MCF 10A (cell line): ENCODE data around the gene GAN. TPM values are rescaled to one million over a fixed set of nuclear protein-coding genes. Genes with fewer than 3 reads are reported as not detected.

Experiments
- BruUV-seq: library from RNA; stranded (reverse); fragments of 400-500 nt; replicated peaks from 2 replicates; lab custom pipeline; 2021; lab: Mats Ljungman, UMichigan
- CTCF ChIA-PET: fragments of 300-600 bp; sonication (Branson Sonifier 250); formaldehyde crosslinking; extraction: SDS; loops from one replicate; lab custom pipeline; 2021; ENCODE audit warnings: antibody characterized with exemption, inconsistent platforms; lab: Yijun Ruan, JAX
- POLR2A ChIA-PET: fragments of 300-600, 350-650 bp; sonication (Branson Sonifier 250); formaldehyde crosslinking; extraction: SDS; loops from one replicate; lab custom pipeline; 2020; ENCODE audit warnings: antibody characterized with exemption, inconsistent platforms; lab: Yijun Ruan, JAX
- DNase-seq: peaks from one replicate; pipeline ENCODE4 v3.0.0-alpha.2; 2018; ENCODE audit not compliant: unreplicated experiment
- H3K27ac Mint-ChIP-seq: one replicate; pipeline ENCODE4 v1.8.0; 2022; ENCODE audit warnings: mild to moderate bottlenecking, low read depth, mixed read lengths; ENCODE audit not compliant: unreplicated experiment
- H3K27me3 Mint-ChIP-seq: one replicate; pipeline ENCODE4 v1.8.0; 2022; ENCODE audit warnings: mixed read lengths; ENCODE audit not compliant: insufficient read depth, unreplicated experiment
- H3K36me3 Mint-ChIP-seq: one replicate; pipeline ENCODE4 v1.8.0; 2022; ENCODE audit warnings: mild to moderate bottlenecking, moderate library complexity, mixed read lengths; ENCODE audit not compliant: insufficient read depth, unreplicated experiment
- H3K4me1 Mint-ChIP-seq: one replicate; pipeline ENCODE4 v1.8.0; 2022; ENCODE audit warnings: mixed read lengths; ENCODE audit not compliant: insufficient read depth, unreplicated experiment
- H3K4me3 Mint-ChIP-seq: one replicate; pipeline ENCODE4 v1.8.0; 2022; ENCODE audit warnings: mild to moderate bottlenecking, moderate library complexity, mixed read lengths; ENCODE audit not compliant: unreplicated experiment
- H3K9me3 Mint-ChIP-seq: one replicate; pipeline ENCODE4 v1.8.0; 2022; ENCODE audit warnings: mixed read lengths; ENCODE audit not compliant: unreplicated experiment
- CTCF ChIP-seq: fragments of 200-600 bp; IDR thresholded peaks from one replicate; pipeline ENCODE4 v1.8.0; 2022; ENCODE audit warnings: antibody characterized with exemption, mild to moderate bottlenecking; ENCODE audit not compliant: unreplicated experiment
- intact Hi-C: fragments of 100-400 bp; cut with micrococcal nuclease; formaldehyde crosslinking; loops from 2 replicates; pipeline ENCODE4 v1.14.1; 2022
- total RNA-seq: library from RNA; stranded (reverse); gene quantifications from 2 replicates; pipeline ENCODE4 v1.2.3, GENCODE V29; 2022

Gene GAN
- total RNA-seq, 1 experiment from 2014 or later: 12.4 TPM

GRCh38 chr16:81313701-81314602 lies 810 bp upstream of the GAN start:
- no peak for DNase-seq
- TSS peak; percentile 66 for BruUV-seq
- ChIA-PET POLR2A (interaction anchor here (0.6 to 3.0 kb wide), 32 partner anchors 9 to 1553 kb away, joined by 3 to 36 read pairs (median 4); partner anchors contain the start of genes ATMIN, BCO1, CENPN and CMC2), CTCF (interaction anchor here (0.6 to 2.1 kb wide), 8 partner anchors 13 to 1074 kb away, joined by 3 to 18 read pairs (median 5); no protein-coding TSS in a partner anchor)
- Mint-ChIP-seq H3K27me3 (no peaks in the 10 kb centered on the region), H3K9me3 (no peaks in the 10 kb centered on the region), H3K4me1 (peaks cover 15% of the 10 kb centered on the region), H3K27ac (peak overlapping the region; percentile 69), H3K4me3 (peak overlapping the region; percentile 93), H3K36me3 (no peaks in the 10 kb centered on the region)
- intact Hi-C loops: loop anchor here (2.0 to 10.0 kb wide), 3 partner anchors 53 to 279 kb away; partner anchors contain the start of genes ATMIN and C16orf46
- no peak for TF ChIP-seq CTCF

- peak; percentile 50 for DNase-seq
- Mint-ChIP-seq H3K27me3 (no peaks in the 10 kb centered on the region), H3K27ac (peak overlapping the region; percentile 74), H3K4me3 (peak overlapping the region; percentile 93), H3K4me1 (peaks cover 30% of the 10 kb centered on the region), H3K36me3 (no peaks in the 10 kb centered on the region), H3K9me3 (no peaks in the 10 kb centered on the region)
- intact Hi-C loops: loop anchor here (2.0 to 10.0 kb wide), 4 partner anchors 37 to 281 kb away; partner anchors contain the start of genes ATMIN and C16orf46
- POLR2A ChIA-PET: interaction anchor here (0.6 to 3.0 kb wide), 23 partner anchors 10 to 308 kb away, joined by 3 to 36 read pairs (median 5); partner anchors contain the start of genes ATMIN, BCO1, C16orf46 and CENPN
- CTCF ChIA-PET: interaction anchor here (0.6 to 2.1 kb wide), 12 partner anchors 10 to 394 kb away, joined by 3 to 18 read pairs (median 4); partner anchors contain the start of gene C16orf46
- BruUV-seq: no TSS peak
- no peak for TF ChIP-seq CTCF
Observed at GRCh38 chr16:81315271-81316175, 761 bp downstream of the GAN start.

GRCh38 chr16:81316176-81316496 lies 1.4 kb downstream of the GAN start:
- no peak for DNase-seq
- POLR2A ChIA-PET: interaction anchor here (0.6 to 2.4 kb wide), 9 partner anchors 11 to 240 kb away, joined by 3 to 25 read pairs (median 4); partner anchors contain the start of gene C16orf46
- intact Hi-C loops: loop anchor here (5.0 to 10.0 kb wide), 2 partner anchors 36 to 281 kb away; partner anchors contain the start of gene ATMIN
- no peaks in the 10 kb centered on the region for H3K9me3 Mint-ChIP-seq
- no peaks in the 10 kb centered on the region for H3K27me3 Mint-ChIP-seq
- TSS peak; percentile 36 for BruUV-seq
- peak overlapping the region; percentile 93 for H3K4me3 Mint-ChIP-seq
- CTCF ChIA-PET: interaction anchor here (0.8 to 2.1 kb wide), 6 partner anchors 9 to 111 kb away, joined by 3 to 5 read pairs (median 4); no protein-coding TSS in a partner anchor
- peak overlapping the region; percentile 74 for H3K27ac Mint-ChIP-seq
- peaks cover 33% of the 10 kb centered on the region for H3K4me1 Mint-ChIP-seq
- H3K36me3 Mint-ChIP-seq: no peaks in the 10 kb centered on the region
- TF ChIP-seq CTCF: no peak
